NCI-H526 treated with DMSO at 0.1 percent for 48 hours (cell line): Measurements from ENCODE around the gene ZNF335.
"Not testable (repeated sequence)": the region's sequence is repeated elsewhere in the genome, so short reads cannot be mapped to it uniquely, and the experiment has no call there.

ENCODE experiments used
- DNase-seq: peaks from one replicate; lab custom pipeline; 2025; lab: John Stamatoyannopoulos, UW

Gene ZNF335

GRCh38 chr20:45909336-45909808 lies 62.6 kb downstream of the ZNF335 start:
- no peak for DNase-seq

GRCh38 chr20:45908084-45908483 lies 63.9 kb downstream of the ZNF335 start:
- no peak for DNase-seq

GRCh38 chr20:45907219-45907948 lies 64.6 kb downstream of the ZNF335 start:
- no peak for DNase-seq

GRCh38 chr20:45905505-45906079 lies 66.4 kb downstream of the ZNF335 start:
- DNase-seq: no peak

- no peak for DNase-seq
These were observed 67.2 kb downstream of the ZNF335 start for GRCh38 chr20:45904583-45905504.

GRCh38 chr20:45902199-45902701 lies 69.8 kb downstream of the ZNF335 start:
- DNase-seq: no peak

GRCh38 chr20:45901332-45901731 lies 70.7 kb downstream of the ZNF335 start:
- not testable (repeated sequence) for DNase-seq

- no peak for DNase-seq
These were observed 72.8 kb downstream of the ZNF335 start for GRCh38 chr20:45899046-45899835.
